ENCODE measurements around the gene MS4A10. TPM values are rescaled to one million over a fixed set of nuclear protein-coding genes. Genes with fewer than 3 reads are reported as not detected.

The MS4A10 gene
- total and polyA plus RNA-seq, 2 donors: under 0.01 to 0.09 TPM

DNA sequence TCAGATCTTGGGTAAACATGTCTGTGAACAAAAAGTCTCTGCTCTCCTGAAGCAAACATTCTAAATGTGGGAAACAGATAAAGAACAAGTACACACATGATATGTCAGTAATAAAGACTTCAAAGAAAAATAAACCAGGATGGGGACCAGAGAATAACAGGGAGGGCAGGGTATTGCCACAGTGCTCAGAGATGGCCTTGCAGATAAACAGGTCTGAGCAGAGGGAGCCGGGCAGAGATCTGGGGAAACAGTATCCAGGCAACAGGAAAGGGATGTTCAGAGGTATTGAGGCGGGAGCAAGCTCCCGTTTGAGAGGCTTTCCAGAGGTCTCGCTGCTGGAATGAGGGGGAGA lies 59.7 kb downstream of the MS4A10 start:
- no peak for DNase-seq (ENCODE audit: low read depth in 6 of 9, low spot score in 9 of 9)
- Histone ChIP-seq H3K27me3 (ENCODE audit: control insufficient read depth in 2 of 2, insufficient read depth in 1 of 2, low read length in 1 of 2) (no peaks in the 10 kb centered on the region), H3K4me1 (ENCODE audit: control insufficient read depth in 2 of 2, insufficient read depth in 2 of 2, low read length in 2 of 2) (peaks cover 20 to 51% of the 10 kb centered on the region in 2 donors), H3K36me3 (ENCODE audit: control insufficient read depth in 2 of 2, insufficient read depth in 2 of 2, low read length in 1 of 2) (peaks cover 29 to 35% of the 10 kb centered on the region in 2 donors), H3K9me3 (ENCODE audit: control insufficient read depth in 2 of 2, insufficient read depth in 1 of 2, low read length in 1 of 2) (no peaks in the 10 kb centered on the region), H3K4me3 (ENCODE audit: low read length in 2 of 2) (no peak overlapping the region), H3K27ac (ENCODE audit: low read depth in 1 of 2, low read length in 1 of 2) (no peak overlapping the region)
- 77% methylated on average over 4 of the region's 4 CpGs for WGBS

DNA sequence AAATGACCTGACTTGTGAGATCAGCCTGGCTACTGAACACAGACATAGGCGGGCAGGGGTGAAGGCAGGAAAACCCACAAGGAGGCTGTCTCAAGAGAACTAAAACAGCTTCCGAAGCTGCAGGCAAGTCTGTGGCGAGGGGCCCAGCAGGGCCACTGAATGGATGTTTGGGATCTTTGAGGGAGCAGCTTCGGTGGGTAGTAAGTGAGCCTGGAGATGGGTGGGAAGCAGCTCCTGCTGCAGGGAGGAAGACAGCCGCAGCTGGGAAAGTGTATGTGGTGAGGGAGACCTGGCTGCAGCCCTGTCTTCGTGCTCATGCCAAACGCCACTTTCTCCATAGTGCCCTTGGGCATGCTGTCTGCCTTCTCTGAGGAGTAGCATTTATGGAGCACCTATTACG lies 60.2 kb downstream of the MS4A10 start:
- WGBS: 95% methylated on average over 8 of the region's 8 CpGs
- H3K9me3 ChIP-seq (ENCODE audit: control insufficient read depth in 2 of 2, insufficient read depth in 1 of 2, low read length in 1 of 2): no peaks in the 10 kb centered on the region
- H3K36me3 ChIP-seq (ENCODE audit: control insufficient read depth in 2 of 2, insufficient read depth in 2 of 2, low read length in 1 of 2): peaks cover 34 to 40% of the 10 kb centered on the region in 2 donors
- no peak for DNase-seq (ENCODE audit: low read depth in 6 of 9, low spot score in 9 of 9)
- H3K27me3 ChIP-seq (ENCODE audit: control insufficient read depth in 2 of 2, insufficient read depth in 1 of 2, low read length in 1 of 2): no peaks in the 10 kb centered on the region
- H3K4me1 ChIP-seq (ENCODE audit: control insufficient read depth in 2 of 2, insufficient read depth in 2 of 2, low read length in 2 of 2): peaks cover 20 to 51% of the 10 kb centered on the region in 2 donors
- H3K4me3 ChIP-seq (ENCODE audit: low read length in 2 of 2): no peak overlapping the region
- H3K27ac ChIP-seq (ENCODE audit: low read depth in 1 of 2, low read length in 1 of 2): no peak overlapping the region

DNA sequence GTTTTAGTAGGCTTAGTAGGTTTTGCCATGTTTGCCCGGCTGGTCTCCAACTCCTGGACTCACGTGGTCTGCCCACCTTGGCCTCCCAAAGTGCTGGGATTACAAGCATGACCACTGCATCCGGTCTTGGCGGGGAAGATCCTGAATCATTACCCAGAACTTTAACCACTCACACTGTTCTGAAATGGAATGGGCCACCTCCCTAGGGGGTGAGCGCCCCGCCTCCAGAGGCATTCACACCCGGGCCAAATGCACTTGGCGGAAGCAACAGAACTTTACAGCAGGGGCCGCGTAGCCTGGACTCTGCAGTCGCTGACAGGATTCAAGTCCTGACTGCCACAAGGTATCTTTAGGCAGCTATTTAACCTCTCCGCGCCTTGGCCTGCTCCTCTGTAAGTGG lies 62.1 kb downstream of the MS4A10 start:
- Histone ChIP-seq H3K27ac (ENCODE audit: low read depth in 1 of 2, low read length in 1 of 2) (no peak overlapping the region), H3K36me3 (ENCODE audit: control insufficient read depth in 2 of 2, insufficient read depth in 2 of 2, low read length in 1 of 2) (peaks cover 53 to 58% of the 10 kb centered on the region in 2 donors), H3K4me1 (ENCODE audit: control insufficient read depth in 2 of 2, insufficient read depth in 2 of 2, low read length in 2 of 2) (peaks cover 20 to 38% of the 10 kb centered on the region in 2 donors), H3K27me3 (ENCODE audit: control insufficient read depth in 2 of 2, insufficient read depth in 1 of 2, low read length in 1 of 2) (no peaks in the 10 kb centered on the region), H3K9me3 (ENCODE audit: control insufficient read depth in 2 of 2, insufficient read depth in 1 of 2, low read length in 1 of 2) (no peaks in the 10 kb centered on the region), H3K4me3 (ENCODE audit: low read length in 2 of 2) (no peak overlapping the region)
- WGBS: 76% methylated on average over 13 of the region's 13 CpGs
- DNase-seq (ENCODE audit: low read depth in 6 of 9, low spot score in 9 of 9): no peak

DNA sequence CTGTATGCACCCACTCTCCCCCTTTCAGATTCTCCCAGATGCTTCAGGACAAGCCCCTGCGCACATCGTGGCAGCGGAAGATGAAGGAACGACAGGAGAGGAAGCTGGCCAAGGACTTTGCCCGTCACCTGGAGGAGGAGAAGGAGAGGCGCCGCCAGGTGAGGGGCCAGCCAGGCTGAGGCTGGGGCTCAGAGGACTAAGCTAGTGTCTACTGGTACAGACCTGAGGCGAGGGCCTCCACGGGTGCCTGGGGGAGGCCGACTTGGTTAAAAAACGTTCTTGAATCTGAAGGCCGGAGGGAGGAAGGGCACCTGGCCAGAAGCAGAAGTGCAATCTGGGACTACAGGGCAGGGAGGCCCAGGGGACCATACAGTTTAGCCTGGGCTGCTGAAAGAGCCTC lies 62.8 kb downstream of the MS4A10 start:
- Histone ChIP-seq H3K9me3 (ENCODE audit: control insufficient read depth in 2 of 2, insufficient read depth in 1 of 2, low read length in 1 of 2) (no peaks in the 10 kb centered on the region), H3K36me3 (ENCODE audit: control insufficient read depth in 2 of 2, insufficient read depth in 2 of 2, low read length in 1 of 2) (peaks cover 59% of the 10 kb centered on the region in 2 donors), H3K4me3 (ENCODE audit: low read length in 2 of 2) (no peak overlapping the region), H3K27me3 (ENCODE audit: control insufficient read depth in 2 of 2, insufficient read depth in 1 of 2, low read length in 1 of 2) (no peaks in the 10 kb centered on the region), H3K4me1 (ENCODE audit: control insufficient read depth in 2 of 2, insufficient read depth in 2 of 2, low read length in 2 of 2) (peaks cover 14 to 32% of the 10 kb centered on the region in 2 donors), H3K27ac (ENCODE audit: low read depth in 1 of 2, low read length in 1 of 2) (no peak overlapping the region)
- 96% methylated on average over 12 of the region's 12 CpGs for WGBS
- DNase-seq (ENCODE audit: low read depth in 6 of 9, low spot score in 9 of 9): no peak

DNA sequence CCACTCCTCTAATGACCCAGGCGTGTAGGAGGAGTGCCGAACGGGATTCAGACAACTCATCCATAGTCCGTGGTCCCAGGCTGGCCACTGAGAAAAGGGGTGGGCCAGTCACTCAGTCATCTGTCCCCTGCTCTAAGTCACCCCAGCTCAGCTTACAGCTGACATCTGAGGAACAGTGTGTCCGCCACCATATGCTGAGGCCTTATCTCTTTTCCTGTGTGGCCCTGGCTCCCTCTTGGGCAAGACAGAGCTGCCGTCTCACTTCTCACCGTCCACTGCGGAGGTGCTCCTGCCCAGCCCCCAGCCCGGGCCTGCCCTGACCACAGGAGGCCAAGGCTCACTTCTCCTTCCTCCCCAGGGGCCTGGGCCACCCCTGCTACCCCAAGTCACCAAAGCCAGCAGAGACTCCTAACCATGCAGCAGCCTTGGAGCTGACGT lies 63.6 kb downstream of the MS4A10 start:
- DNase-seq (ENCODE audit: low read depth in 6 of 9, low spot score in 9 of 9): no peak
- no peaks in the 10 kb centered on the region for H3K9me3 ChIP-seq (ENCODE audit: control insufficient read depth in 2 of 2, insufficient read depth in 1 of 2, low read length in 1 of 2)
- no peak overlapping the region for H3K4me3 ChIP-seq (ENCODE audit: low read length in 2 of 2)
- peaks cover 9 to 32% of the 10 kb centered on the region in 2 donors for H3K4me1 ChIP-seq (ENCODE audit: control insufficient read depth in 2 of 2, insufficient read depth in 2 of 2, low read length in 2 of 2)
- H3K36me3 ChIP-seq (ENCODE audit: control insufficient read depth in 2 of 2, insufficient read depth in 2 of 2, low read length in 1 of 2): peaks cover 66 to 67% of the 10 kb centered on the region in 2 donors
- 96% methylated on average over 10 of the region's 10 CpGs for WGBS
- no peaks in the 10 kb centered on the region for H3K27me3 ChIP-seq (ENCODE audit: control insufficient read depth in 2 of 2, insufficient read depth in 1 of 2, low read length in 1 of 2)
- H3K27ac ChIP-seq (ENCODE audit: low read depth in 1 of 2, low read length in 1 of 2): no peak overlapping the region

DNA sequence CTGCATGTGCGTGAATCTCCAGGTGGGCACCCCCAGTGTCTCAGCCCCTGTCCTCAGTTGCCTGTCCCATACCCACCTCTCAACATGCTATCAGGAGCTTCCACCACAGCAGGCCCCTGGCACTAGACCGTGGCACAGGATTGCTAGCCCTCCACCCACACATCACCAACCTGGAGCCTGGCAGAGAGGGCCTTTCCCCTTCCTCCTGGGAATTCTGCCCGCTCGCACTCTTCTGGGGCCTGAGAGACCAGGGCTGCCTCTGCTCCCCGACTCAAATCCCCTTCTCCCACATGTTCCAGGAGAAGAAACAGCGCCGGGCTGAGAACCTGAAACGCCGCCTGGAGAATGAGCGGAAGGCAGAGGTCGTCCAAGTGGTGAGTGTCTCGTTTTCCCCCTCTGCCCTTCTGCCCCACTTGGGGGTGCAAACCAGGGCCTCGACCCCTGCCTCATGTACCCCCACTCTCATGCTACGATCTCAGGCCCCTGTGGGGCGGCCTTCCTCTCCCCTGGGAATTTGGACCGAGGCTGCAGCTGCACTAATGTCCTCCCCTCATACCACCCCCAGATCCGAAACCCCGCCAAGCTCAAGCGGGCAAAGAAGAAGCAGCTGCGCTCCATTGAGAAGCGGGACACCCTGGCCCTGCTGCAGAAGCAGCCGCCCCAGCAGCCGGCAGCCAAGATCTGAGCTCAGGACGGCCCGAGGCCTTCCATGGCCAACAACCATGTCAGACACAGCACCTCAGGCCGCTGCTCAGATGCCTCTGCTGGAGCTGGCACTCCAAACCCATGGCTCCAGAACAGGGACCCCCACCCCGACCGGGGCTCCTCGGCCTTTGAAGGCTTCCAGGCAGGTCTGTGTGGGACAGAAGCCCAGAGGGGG lies 64.7 kb downstream of the MS4A10 start:
- H3K4me3 ChIP-seq (ENCODE audit: low read length in 2 of 2): no peak overlapping the region
- H3K9me3 ChIP-seq (ENCODE audit: control insufficient read depth in 2 of 2, insufficient read depth in 1 of 2, low read length in 1 of 2): no peaks in the 10 kb centered on the region
- H3K4me1 ChIP-seq (ENCODE audit: control insufficient read depth in 2 of 2, insufficient read depth in 2 of 2, low read length in 2 of 2): peaks cover 13 to 32% of the 10 kb centered on the region in 2 donors
- no peak for DNase-seq (ENCODE audit: low read depth in 6 of 9, low spot score in 9 of 9)
- peaks cover 66% of the 10 kb centered on the region in 2 donors for H3K36me3 ChIP-seq (ENCODE audit: control insufficient read depth in 2 of 2, insufficient read depth in 2 of 2, low read length in 1 of 2)
- H3K27ac ChIP-seq (ENCODE audit: low read depth in 1 of 2, low read length in 1 of 2): no peak overlapping the region
- no peaks in the 10 kb centered on the region for H3K27me3 ChIP-seq (ENCODE audit: control insufficient read depth in 2 of 2, insufficient read depth in 1 of 2, low read length in 1 of 2)
- 96% methylated on average over 29 of the region's 29 CpGs for whole genome bisulfite sequencing

Other genes starting within 250 kb of the MS4A10 start
- 0.14 TPM for gene MS4A8, start 85.7 kb upstream of the MS4A10 start, total RNA-seq
- gene MS4A8, start 85.7 kb upstream of the MS4A10 start, polyA plus RNA-seq: 0.98 TPM
- gene MS4A18, start 60.6 kb upstream of the MS4A10 start, total RNA-seq: not detected
- gene MS4A18, start 60.6 kb upstream of the MS4A10 start, polyA plus RNA-seq: 0.07 TPM
- gene MS4A15, start 28.5 kb upstream of the MS4A10 start, total RNA-seq: not detected
- gene MS4A15, start 28.5 kb upstream of the MS4A10 start, polyA plus RNA-seq: 0.23 TPM
- 9.2 TPM for gene CCDC86, start 56.8 kb downstream of the MS4A10 start, total RNA-seq
- gene CCDC86, start 56.8 kb downstream of the MS4A10 start, polyA plus RNA-seq: 11.0 TPM
- gene PTGDR2, start 70.6 kb downstream of the MS4A10 start, total RNA-seq: 10.2 TPM
- 0.73 TPM for gene PTGDR2, start 70.6 kb downstream of the MS4A10 start, polyA plus RNA-seq
- 1.6 TPM for gene ZP1, start 82.2 kb downstream of the MS4A10 start, total RNA-seq
- 1.5 TPM for gene ZP1, start 82.2 kb downstream of the MS4A10 start, polyA plus RNA-seq
- gene PRPF19, start 121.3 kb downstream of the MS4A10 start, total RNA-seq: 74.9 TPM
- 49.2 TPM for gene PRPF19, start 121.3 kb downstream of the MS4A10 start, polyA plus RNA-seq
- 18.7 TPM for gene TMEM109, start 128.8 kb downstream of the MS4A10 start, total RNA-seq
- gene TMEM109, start 128.8 kb downstream of the MS4A10 start, polyA plus RNA-seq: 58.1 TPM
- 4.6 TPM for gene TMEM132A, start 139.1 kb downstream of the MS4A10 start, total RNA-seq
- 5.7 TPM for gene TMEM132A, start 139.1 kb downstream of the MS4A10 start, polyA plus RNA-seq
- gene SLC15A3, start 166.8 kb downstream of the MS4A10 start, total RNA-seq: 17.5 TPM
- gene SLC15A3, start 166.8 kb downstream of the MS4A10 start, polyA plus RNA-seq: 37.5 TPM
- 30.7 TPM for gene CD6, start 186.3 kb downstream of the MS4A10 start, total RNA-seq
- gene CD6, start 186.3 kb downstream of the MS4A10 start, polyA plus RNA-seq: 74.1 TPM

Measured in thymus (tissue), 11 donors.